Measurements from ENCODE around the gene ARHGAP22. TPM values are rescaled to one million over a fixed set of nuclear protein-coding genes. Genes with fewer than 3 reads are reported as not detected.

Gene ARHGAP22
- polyA plus RNA-seq, 3 donors: 1.5 to 7.8 (median 1.9) TPM

- H3K4me3 Mint-ChIP-seq: no peak overlapping the region
- H2AFZ ChIP-seq (ENCODE audit: insufficient read depth, low read depth, low read length, poor library complexity, severe bottlenecking): no peak overlapping the region
- WGBS (ENCODE audit: insufficient coverage): 100% methylated on average over 5 of the region's 11 CpGs
- H3K27me3 ChIP-seq (ENCODE audit: control insufficient read depth in 2 of 2, insufficient read depth in 2 of 2, low read length in 2 of 2): no peaks in the 10 kb centered on the region
- no peak overlapping the region for H3K27ac Mint-ChIP-seq
- no peaks in the 10 kb centered on the region for H3K36me3 Mint-ChIP-seq
- peaks cover 0 to 11% (median 4%) of the 10 kb centered on the region in 3 donors for H3K27me3 Mint-ChIP-seq (ENCODE audit: low read depth in 3 of 3)
- no peaks in the 10 kb centered on the region for H3K79me2 ChIP-seq (ENCODE audit: insufficient read depth, low read length)
- H3K9me3 Mint-ChIP-seq: peaks cover 0 to 2% (median 0%) of the 10 kb centered on the region in 7 donors
- H3K4me1 Mint-ChIP-seq: peaks cover 24% of the 10 kb centered on the region
- H3K9me3 ChIP-seq (replicated peaks in 1 of 2; ENCODE audit: control insufficient read depth in 1 of 2, insufficient read depth in 1 of 2, low read length in 2 of 2): no peaks in the 10 kb centered on the region
- TF ChIP-seq CTCF (IDR thresholded peaks at IDR 0.05): no peak
- no peaks in the 10 kb centered on the region for H3K36me3 ChIP-seq (replicated peaks in 1 of 2; ENCODE audit: control insufficient read depth in 1 of 2, insufficient read depth in 2 of 2, low read length in 2 of 2)
- no peak for DNase-seq
- no peak overlapping the region for H3K9ac ChIP-seq (ENCODE audit: insufficient read depth, low read length, poor library complexity, severe bottlenecking)
- H3K4me2 ChIP-seq (replicated peaks; ENCODE audit: extremely low read depth, low read length, poor library complexity, severe bottlenecking): no peak overlapping the region
- no peak overlapping the region for H3K27ac ChIP-seq (ENCODE audit: low read depth in 1 of 2, low read length in 2 of 2)
- H3K4me1 ChIP-seq (ENCODE audit: control insufficient read depth in 1 of 2, insufficient read depth in 2 of 2, low read length in 2 of 2): peaks cover 14 to 19% of the 10 kb centered on the region in 2 donors
- H4K20me1 ChIP-seq (ENCODE audit: insufficient read depth, low read length): no peaks in the 10 kb centered on the region
- H3K4me3 ChIP-seq (replicated peaks in 1 of 3; ENCODE audit: low read depth in 2 of 3, low read length in 3 of 3): no peak overlapping the region
- intact Hi-C loops (cut with micrococcal nuclease): no loop called here
Observed at GRCh38 chr10:48498940-48499510, 105.8 kb downstream of the ARHGAP22 start.

DNA sequence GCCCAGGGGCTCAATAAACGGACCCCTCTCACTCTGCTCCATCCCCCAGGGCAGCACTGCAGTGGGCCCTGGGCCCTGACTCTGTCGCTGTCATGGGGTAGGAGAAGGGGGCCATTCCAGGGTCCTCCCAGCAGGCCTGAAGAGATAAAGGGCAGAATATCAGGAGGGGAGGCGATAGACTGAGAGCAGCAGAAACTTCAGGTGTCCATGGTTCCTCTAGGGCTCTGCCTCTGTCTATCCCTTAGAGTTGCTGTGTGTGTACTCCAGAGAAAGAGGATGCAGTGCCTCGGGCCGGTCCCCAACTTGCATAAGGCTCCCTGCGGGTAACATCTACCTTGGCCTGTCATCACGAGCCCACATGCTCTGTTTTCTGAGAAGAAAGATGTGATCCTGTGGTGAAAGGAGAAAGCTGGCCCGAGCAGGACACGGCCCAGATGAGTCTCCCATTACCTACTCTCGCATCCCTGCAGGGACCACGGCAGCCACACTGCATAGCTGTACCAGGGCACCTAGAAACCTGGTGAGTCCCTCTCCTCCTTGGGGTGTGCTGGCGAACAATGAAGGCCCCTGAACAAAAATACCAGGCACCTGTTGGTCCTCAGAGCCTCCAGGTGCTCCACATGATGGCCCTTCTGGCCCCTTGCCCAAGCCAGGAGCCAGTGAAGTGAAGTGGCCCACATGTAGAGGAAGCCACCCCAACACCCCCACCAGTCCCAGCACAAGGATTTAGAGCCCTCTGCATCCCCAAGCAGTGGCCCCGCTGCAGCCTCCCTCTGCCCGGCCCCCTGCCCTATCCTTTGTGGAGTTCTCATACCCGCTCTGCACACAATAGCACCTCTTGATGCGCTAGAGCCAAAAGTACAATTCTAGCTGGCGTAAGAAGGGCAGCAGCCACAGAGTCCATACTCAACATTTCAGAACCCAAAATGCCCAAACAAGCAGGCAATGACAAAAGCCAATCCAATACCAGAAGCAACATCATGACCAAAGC, 106.8 kb downstream of the ARHGAP22 start:
- DNase-seq: no peak
- Histone ChIP-seq H2AFZ (ENCODE audit: insufficient read depth, low read depth, low read length, poor library complexity, severe bottlenecking) (no peak overlapping the region), H3K27ac (ENCODE audit: low read depth in 1 of 2, low read length in 2 of 2) (no peak overlapping the region), H3K27me3 (ENCODE audit: control insufficient read depth in 2 of 2, insufficient read depth in 2 of 2, low read length in 2 of 2) (no peaks in the 10 kb centered on the region), H3K79me2 (ENCODE audit: insufficient read depth, low read length) (no peaks in the 10 kb centered on the region), H3K4me1 (ENCODE audit: control insufficient read depth in 1 of 2, insufficient read depth in 2 of 2, low read length in 2 of 2) (peaks cover 21 to 26% of the 10 kb centered on the region in 2 donors), H3K9me3 (replicated peaks in 1 of 2; ENCODE audit: control insufficient read depth in 1 of 2, insufficient read depth in 1 of 2, low read length in 2 of 2) (no peaks in the 10 kb centered on the region), H3K9ac (ENCODE audit: insufficient read depth, low read length, poor library complexity, severe bottlenecking) (no peak overlapping the region), H3K36me3 (replicated peaks in 1 of 2; ENCODE audit: control insufficient read depth in 1 of 2, insufficient read depth in 2 of 2, low read length in 2 of 2) (no peaks in the 10 kb centered on the region), H3K4me2 (replicated peaks; ENCODE audit: extremely low read depth, low read length, poor library complexity, severe bottlenecking) (no peak overlapping the region), H4K20me1 (ENCODE audit: insufficient read depth, low read length) (no peaks in the 10 kb centered on the region), H3K4me3 (replicated peaks in 1 of 3; ENCODE audit: low read depth in 2 of 3, low read length in 3 of 3) (no peak overlapping the region)
- no peak overlapping the region for H3K27ac Mint-ChIP-seq
- intact Hi-C loops (cut with micrococcal nuclease): no loop called here
- no peak overlapping the region for H3K4me3 Mint-ChIP-seq
- H3K9me3 Mint-ChIP-seq: peaks cover 0 to 2% (median 0%) of the 10 kb centered on the region in 7 donors
- H3K27me3 Mint-ChIP-seq (ENCODE audit: low read depth in 3 of 3): peaks cover 0 to 11% (median 4%) of the 10 kb centered on the region in 3 donors
- WGBS (ENCODE audit: insufficient coverage): 86% methylated on average over 16 of the region's 17 CpGs
- TF ChIP-seq CTCF (IDR thresholded peaks at IDR 0.05): no peak
- H3K4me1 Mint-ChIP-seq: peaks cover 31% of the 10 kb centered on the region
- H3K36me3 Mint-ChIP-seq: no peaks in the 10 kb centered on the region

Data from CD14-positive monocyte (primary cell).